ENCODE data around the gene AGAP5. TPM values are rescaled to one million over a fixed set of nuclear protein-coding genes. Genes with fewer than 3 reads are reported as not detected.

AGAP5 gene
- total and polyA plus RNA-seq, 10 of the 15 experiments (the other 5 are each of a cell fraction or from before 2014, with no cell fraction given) = 0.68 to 8.5 (median 6.7) TPM; not detected in 1

GRCh38 chr10:73650537-73651331, 47.2 kb downstream of the AGAP5 start (continued):
- no peak for TF ChIP-seq ZNF384 (IDR thresholded peaks at IDR 0.05; ENCODE audit: borderline replicate concordance, low read depth, low read length)
- TF ChIP-seq BCL3 (IDR thresholded peaks at IDR 0.05; ENCODE audit: borderline replicate concordance, insufficient read depth, low read depth, low read length, poor library complexity, severe bottlenecking) = peak; percentile 92
- 0 out of 2 replicates have a peak, but pooled peaks have one; percentile 27 for TF ChIP-seq NR2F1 (conservative IDR thresholded peaks at IDR 0.05)
- TF ChIP-seq TBL1XR1 (IDR thresholded peaks at IDR 0.05; ENCODE audit: low read depth, low read length) = no peak
- TF ChIP-seq, protein P1, sequence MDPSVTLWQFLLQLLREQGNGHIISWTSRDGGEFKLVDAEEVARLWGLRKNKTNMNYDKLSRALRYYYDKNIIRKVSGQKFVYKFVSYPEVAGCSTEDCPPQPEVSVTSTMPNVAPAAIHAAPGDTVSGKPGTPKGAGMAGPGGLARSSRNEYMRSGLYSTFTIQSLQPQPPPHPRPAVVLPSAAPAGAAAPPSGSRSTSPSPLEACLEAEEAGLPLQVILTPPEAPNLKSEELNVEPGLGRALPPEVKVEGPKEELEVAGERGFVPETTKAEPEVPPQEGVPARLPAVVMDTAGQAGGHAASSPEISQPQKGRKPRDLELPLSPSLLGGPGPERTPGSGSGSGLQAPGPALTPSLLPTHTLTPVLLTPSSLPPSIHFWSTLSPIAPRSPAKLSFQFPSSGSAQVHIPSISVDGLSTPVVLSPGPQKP (IDR thresholded peaks at IDR 0.05; ENCODE audit: low read depth, low read length) = no peak
- no peak for TF ChIP-seq CHD1 (IDR thresholded peaks at IDR 0.05; ENCODE audit: low read depth, low read length)
- no peak for TF ChIP-seq ZNF207 (IDR thresholded peaks at IDR 0.05; ENCODE audit: borderline replicate concordance)
